Measurements from ENCODE around the gene CTNNA3. TPM values are rescaled to one million over a fixed set of nuclear protein-coding genes. Genes with fewer than 3 reads are reported as not detected.

CTNNA3 gene
- total RNA-seq, 4 donors from 2014 or later: 1.5 to 9.8 (median 4.3) TPM

DNA sequence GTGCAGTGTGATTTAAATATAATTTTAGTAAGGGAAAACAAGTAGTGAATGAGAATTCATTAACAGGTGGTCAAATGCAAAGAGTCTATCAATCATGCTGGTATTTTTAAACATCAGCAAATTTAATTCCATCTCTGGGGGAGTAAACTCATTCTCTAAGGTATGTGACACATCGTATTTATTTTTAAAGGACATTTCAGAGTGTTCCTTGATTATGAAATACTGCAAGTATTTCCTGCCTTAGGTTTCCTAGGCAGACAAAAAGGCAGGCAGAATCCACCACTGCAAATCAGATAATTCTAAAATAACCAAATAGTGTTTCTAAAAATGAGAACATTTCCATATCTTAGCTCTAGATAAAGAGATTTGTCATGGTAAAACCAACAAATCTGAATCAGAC lies 576.3 kb downstream of the CTNNA3 start:
- no peak for DNase-seq
- Histone ChIP-seq H3K27me3 (no peaks in the 10 kb centered on the region), H3K27ac (no peak overlapping the region), H3K36me3 (no peaks in the 10 kb centered on the region), H3K4me1 (no peaks in the 10 kb centered on the region), H3K9me3 (no peaks in the 10 kb centered on the region), H3K4me3 (no peak overlapping the region)
- TF ChIP-seq POLR2A (IDR thresholded peaks at IDR 0.05) (no peak), CTCF (IDR thresholded peaks at IDR 0.05) (no peak)
- intact Hi-C loops (cut with DNase I; ENCODE audit: low total_unique reads): no loop called here

DNA sequence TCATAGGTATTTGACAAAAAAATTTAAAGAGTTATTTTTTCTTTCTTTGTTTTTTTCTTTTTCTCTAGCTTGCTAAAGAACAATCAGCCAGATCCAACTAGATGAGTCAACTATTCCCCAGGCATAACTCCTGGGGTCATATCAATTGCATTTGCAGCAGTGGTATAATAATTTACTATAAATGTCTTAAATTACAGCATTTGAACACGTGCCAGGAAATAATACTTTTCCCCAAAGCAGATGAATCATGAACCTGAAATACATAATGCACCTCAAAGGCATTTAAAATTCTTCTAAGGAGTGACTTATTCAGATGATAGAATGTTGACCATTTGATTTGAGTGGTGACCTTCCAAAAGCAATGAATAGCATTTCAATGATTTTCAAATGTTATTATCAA lies 580.0 kb downstream of the CTNNA3 start:
- H3K4me3 ChIP-seq: no peak overlapping the region
- no peak for DNase-seq
- TF ChIP-seq CTCF (IDR thresholded peaks at IDR 0.05) (no peak), POLR2A (IDR thresholded peaks at IDR 0.05) (no peak)
- H3K27me3 ChIP-seq: no peaks in the 10 kb centered on the region
- H3K9me3 ChIP-seq: no peaks in the 10 kb centered on the region
- H3K36me3 ChIP-seq: no peaks in the 10 kb centered on the region
- no peak overlapping the region for H3K27ac ChIP-seq
- H3K4me1 ChIP-seq: no peaks in the 10 kb centered on the region
- intact Hi-C loops (cut with DNase I; ENCODE audit: low total_unique reads): no loop called here

DNA sequence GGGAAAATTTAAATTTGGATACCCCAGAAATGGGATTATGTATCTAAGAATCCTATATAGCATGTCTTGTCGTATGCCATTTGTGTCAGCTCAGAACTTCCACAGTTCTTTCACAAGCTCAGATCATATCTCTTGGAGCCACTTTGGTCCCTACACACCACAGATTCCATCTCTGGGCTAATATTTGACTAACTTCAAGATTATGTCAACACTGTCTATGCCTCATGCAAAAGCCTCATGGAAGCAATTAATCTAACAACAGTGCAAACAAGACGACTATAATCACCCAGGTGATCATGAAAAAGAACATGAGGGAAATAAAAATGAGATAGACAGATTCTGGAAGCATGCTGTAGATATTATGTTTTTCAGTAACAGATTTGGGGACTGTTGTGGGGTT lies 581.0 kb downstream of the CTNNA3 start:
- Histone ChIP-seq H3K9me3 (no peaks in the 10 kb centered on the region), H3K27ac (no peak overlapping the region), H3K27me3 (no peaks in the 10 kb centered on the region), H3K4me1 (no peaks in the 10 kb centered on the region), H3K4me3 (no peak overlapping the region), H3K36me3 (no peaks in the 10 kb centered on the region)
- intact Hi-C loops (cut with DNase I; ENCODE audit: low total_unique reads): no loop called here
- DNase-seq: no peak
- no peak for TF ChIP-seq POLR2A (IDR thresholded peaks at IDR 0.05)
- TF ChIP-seq CTCF (IDR thresholded peaks at IDR 0.05): no peak

GRCh38 chr10:67112765-67113164 lies 583.2 kb downstream of the CTNNA3 start:
- Histone ChIP-seq H3K36me3 (no peaks in the 10 kb centered on the region), H3K9me3 (no peaks in the 10 kb centered on the region), H3K27me3 (no peaks in the 10 kb centered on the region), H3K4me1 (no peaks in the 10 kb centered on the region), H3K27ac (no peak overlapping the region), H3K4me3 (no peak overlapping the region)
- no peak for DNase-seq
- TF ChIP-seq POLR2A (IDR thresholded peaks at IDR 0.05): no peak
- TF ChIP-seq CTCF (IDR thresholded peaks at IDR 0.05): no peak
- intact Hi-C loops (cut with DNase I; ENCODE audit: low total_unique reads): no loop called here

- H3K9me3 ChIP-seq: no peaks in the 10 kb centered on the region
- DNase-seq: no peak
- H3K36me3 ChIP-seq: peaks cover 0 to under 1% of the 10 kb centered on the region in 2 donors
- TF ChIP-seq CTCF (IDR thresholded peaks at IDR 0.05) (no peak), POLR2A (IDR thresholded peaks at IDR 0.05) (no peak)
- H3K4me1 ChIP-seq: no peaks in the 10 kb centered on the region
- intact Hi-C loops (cut with DNase I; ENCODE audit: low total_unique reads): no loop called here
- no peak overlapping the region for H3K27ac ChIP-seq
- H3K27me3 ChIP-seq: no peaks in the 10 kb centered on the region
- H3K4me3 ChIP-seq: no peak overlapping the region
Observed at GRCh38 chr10:67110286-67110685, 585.7 kb downstream of the CTNNA3 start.

Data from uterus (tissue), 4 donors.